CD4-positive, alpha-beta T cell treated with Interleukin-17A for 4 hours (primary cell): Measurements from ENCODE around the gene UGGT1.
"Not testable (repeated sequence)": the region's sequence is repeated elsewhere in the genome, so short reads cannot be mapped to it uniquely, and the experiment has no call there.

Experiments used
- DNase-seq: peaks from one replicate; pipeline ENCODE4 v3.0.0-alpha.2; 2020; ENCODE audit warnings: mixed read lengths

UGGT1 gene

GRCh38 chr2:128115921-128116623 lies 25.1 kb downstream of the UGGT1 start:
- DNase-seq, result no peak

GRCh38 chr2:128134573-128134972 lies 43.6 kb downstream of the UGGT1 start:
- no peak for DNase-seq

- DNase-seq, result no peak
Measured at GRCh38 chr2:128137094-128137616, 46.2 kb downstream of the UGGT1 start.

GRCh38 chr2:128139624-128140023 lies 48.6 kb downstream of the UGGT1 start:
- DNase-seq, result no peak

- no peak for DNase-seq
Measured at GRCh38 chr2:128145651-128146050, 54.7 kb downstream of the UGGT1 start.

GRCh38 chr2:128153786-128154185 lies 62.8 kb downstream of the UGGT1 start:
- DNase-seq, result no peak

GRCh38 chr2:128154225-128154624 lies 63.2 kb downstream of the UGGT1 start:
- no peak for DNase-seq

GRCh38 chr2:128155970-128156369 lies 65.0 kb downstream of the UGGT1 start:
- DNase-seq, result no peak

GRCh38 chr2:128156812-128157211 lies 65.8 kb downstream of the UGGT1 start:
- DNase-seq, result no peak

- DNase-seq, result no peak
Measured at GRCh38 chr2:128157644-128158043, 66.6 kb downstream of the UGGT1 start.

GRCh38 chr2:128158176-128158575 lies 67.2 kb downstream of the UGGT1 start:
- DNase-seq, result no peak

GRCh38 chr2:128159437-128159836 lies 68.4 kb downstream of the UGGT1 start:
- no peak for DNase-seq

- no peak for DNase-seq
Measured at GRCh38 chr2:128160616-128161275, 69.7 kb downstream of the UGGT1 start.

- DNase-seq, result no peak
Measured at GRCh38 chr2:128162266-128162665, 71.3 kb downstream of the UGGT1 start.

- no peak for DNase-seq
Measured at GRCh38 chr2:128164311-128164710, 73.3 kb downstream of the UGGT1 start.

- DNase-seq, result no peak
Measured at GRCh38 chr2:128166746-128167353, 75.8 kb downstream of the UGGT1 start.

- DNase-seq, result no peak
Measured at GRCh38 chr2:128169094-128169493, 78.1 kb downstream of the UGGT1 start.

- no peak for DNase-seq
Measured at GRCh38 chr2:128169497-128169896, 78.5 kb downstream of the UGGT1 start.

- DNase-seq, result no peak
Measured at GRCh38 chr2:128169933-128170709, 79.1 kb downstream of the UGGT1 start.

GRCh38 chr2:128170776-128171175 lies 79.8 kb downstream of the UGGT1 start:
- DNase-seq, result no peak

GRCh38 chr2:128172191-128172590 lies 81.2 kb downstream of the UGGT1 start:
- no peak for DNase-seq

- not testable (repeated sequence) for DNase-seq
Measured at GRCh38 chr2:128174067-128174466, 83.1 kb downstream of the UGGT1 start.

GRCh38 chr2:128177315-128177714 lies 86.3 kb downstream of the UGGT1 start:
- no peak for DNase-seq
